ENCODE results near the gene DCAF7. TPM values are rescaled to one million over a fixed set of nuclear protein-coding genes. Genes with fewer than 3 reads are reported as not detected.

Gene DCAF7
- total RNA-seq, 6 donors from 2014 or later, result 26.0 to 86.3 (median 42.3) TPM

DNA sequence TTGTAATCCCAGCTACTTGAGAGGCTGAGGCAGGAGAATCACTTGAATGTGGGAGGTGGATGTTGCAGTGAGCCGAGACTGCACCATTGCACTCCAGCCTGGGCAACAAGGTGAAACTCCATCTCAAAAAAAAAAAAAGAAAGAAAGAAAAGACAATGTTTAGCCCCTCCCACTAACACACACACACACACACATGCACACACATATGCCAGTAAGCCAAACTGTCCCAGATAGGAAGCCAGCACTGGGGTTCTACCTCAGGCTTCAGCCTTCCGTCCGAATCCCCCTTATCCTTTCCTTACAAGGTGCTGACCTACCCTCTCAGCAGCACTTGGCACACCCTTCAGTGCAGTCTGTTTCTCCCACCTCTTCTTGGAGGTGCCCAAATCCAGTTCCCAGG lies 35.8 kb upstream of the DCAF7 start:
- ATAC-seq (ENCODE audit: low FRiP score in 2 of 2), result no peak

DNA sequence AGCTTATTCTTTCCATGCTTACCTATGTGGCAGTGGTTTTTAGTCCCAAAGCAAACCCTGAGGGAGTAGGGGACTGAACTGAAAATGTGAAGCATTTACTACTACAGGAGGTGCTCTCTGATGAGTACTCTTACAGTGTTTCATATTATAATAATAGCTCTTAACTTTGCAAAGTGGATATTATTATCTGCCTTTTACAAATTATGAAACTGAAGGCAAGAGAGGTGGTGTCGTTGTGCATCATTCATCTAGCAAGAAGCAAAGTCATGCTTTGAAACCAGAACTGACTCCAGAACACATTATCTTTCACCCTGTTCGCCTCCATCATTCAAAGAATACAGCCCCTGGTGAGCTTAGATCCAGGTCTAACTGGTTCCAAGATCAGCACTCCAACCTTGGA lies 35.3 kb upstream of the DCAF7 start:
- 80 to 81% methylated on average over 2 of the region's 2 CpGs for WGBS, 2 donors
- Histone ChIP-seq H3K9me3 (no peaks in the 10 kb centered on the region), H3K36me3 (no peaks in the 10 kb centered on the region), H3K4me3 (no peak overlapping the region), H3K4me1 (no peaks in the 10 kb centered on the region), H3K27ac (no peak overlapping the region), H3K27me3 (no peaks in the 10 kb centered on the region)
- no peak for TF ChIP-seq EP300 (IDR thresholded peaks at IDR 0.05)
- TF ChIP-seq POLR2AphosphoS5 (IDR thresholded peaks at IDR 0.05), result no peak
- TF ChIP-seq, protein P1, sequence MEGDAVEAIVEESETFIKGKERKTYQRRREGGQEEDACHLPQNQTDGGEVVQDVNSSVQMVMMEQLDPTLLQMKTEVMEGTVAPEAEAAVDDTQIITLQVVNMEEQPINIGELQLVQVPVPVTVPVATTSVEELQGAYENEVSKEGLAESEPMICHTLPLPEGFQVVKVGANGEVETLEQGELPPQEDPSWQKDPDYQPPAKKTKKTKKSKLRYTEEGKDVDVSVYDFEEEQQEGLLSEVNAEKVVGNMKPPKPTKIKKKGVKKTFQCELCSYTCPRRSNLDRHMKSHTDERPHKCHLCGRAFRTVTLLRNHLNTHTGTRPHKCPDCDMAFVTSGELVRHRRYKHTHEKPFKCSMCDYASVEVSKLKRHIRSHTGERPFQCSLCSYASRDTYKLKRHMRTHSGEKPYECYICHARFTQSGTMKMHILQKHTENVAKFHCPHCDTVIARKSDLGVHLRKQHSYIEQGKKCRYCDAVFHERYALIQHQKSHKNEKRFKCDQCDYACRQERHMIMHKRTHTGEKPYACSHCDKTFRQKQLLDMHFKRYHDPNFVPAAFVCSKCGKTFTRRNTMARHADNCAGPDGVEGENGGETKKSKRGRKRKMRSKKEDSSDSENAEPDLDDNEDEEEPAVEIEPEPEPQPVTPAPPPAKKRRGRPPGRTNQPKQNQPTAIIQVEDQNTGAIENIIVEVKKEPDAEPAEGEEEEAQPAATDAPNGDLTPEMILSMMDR (IDR thresholded peaks at IDR 0.05), result no peak
- DNase-seq (no peak), ATAC-seq (ENCODE audit: low FRiP score in 2 of 2) (no peak)

More for the DNA sequence above, 35.8 kb upstream of the DCAF7 start:
- H3K27ac ChIP-seq, result no peak overlapping the region
- no peaks in the 10 kb centered on the region for H3K4me1 ChIP-seq
- no peak for DNase-seq
- no peaks in the 10 kb centered on the region for H3K9me3 ChIP-seq
- H3K36me3 ChIP-seq, result no peaks in the 10 kb centered on the region
- TF ChIP-seq, protein P1 (IDR thresholded peaks at IDR 0.05), result no peak
- TF ChIP-seq POLR2A (IDR thresholded peaks at IDR 0.05), result no peak
- TF ChIP-seq EP300 (IDR thresholded peaks at IDR 0.05), result no peak
- TF ChIP-seq POLR2AphosphoS5 (IDR thresholded peaks at IDR 0.05), result no peak
- 77 to 90% methylated on average over 3 of the region's 3 CpGs for whole genome bisulfite sequencing, 2 donors
- H3K27me3 ChIP-seq, result no peaks in the 10 kb centered on the region
- no peak overlapping the region for H3K4me3 ChIP-seq

DNA sequence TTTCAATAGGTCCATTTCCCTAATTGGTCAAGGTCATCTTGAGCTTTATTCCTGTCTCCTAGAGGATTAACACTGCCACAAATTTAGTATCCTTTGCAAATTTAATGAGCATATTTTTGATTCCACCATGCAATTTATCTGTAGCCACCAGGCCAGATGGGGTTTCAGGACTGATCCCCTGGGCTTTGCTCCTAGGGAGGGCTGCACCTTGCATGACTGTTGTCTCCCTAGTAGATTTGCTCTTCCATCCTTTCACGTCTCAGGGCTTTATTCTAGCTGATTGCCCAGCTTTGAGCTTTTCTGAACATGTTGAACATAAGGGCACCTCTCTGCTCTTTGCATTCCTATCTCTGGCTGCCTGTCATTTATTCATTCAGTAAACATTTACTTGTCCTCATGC lies 34.9 kb upstream of the DCAF7 start:
- Histone ChIP-seq H3K27ac (no peak overlapping the region), H3K4me1 (no peaks in the 10 kb centered on the region), H3K27me3 (no peaks in the 10 kb centered on the region), H3K4me3 (no peak overlapping the region), H3K9me3 (no peaks in the 10 kb centered on the region), H3K36me3 (no peaks in the 10 kb centered on the region)
- no peak for TF ChIP-seq EP300 (IDR thresholded peaks at IDR 0.05)
- TF ChIP-seq POLR2A (IDR thresholded peaks at IDR 0.05), result no peak
- TF ChIP-seq POLR2AphosphoS5 (IDR thresholded peaks at IDR 0.05), result no peak
- TF ChIP-seq, protein P1 (IDR thresholded peaks at IDR 0.05), result no peak
- ATAC-seq (ENCODE audit: low FRiP score in 2 of 2), result no peak
- WGBS, 2 donors, result 46 to 59% methylated on average over 1 of the region's 1 CpG
- DNase-seq, result no peak

DNA sequence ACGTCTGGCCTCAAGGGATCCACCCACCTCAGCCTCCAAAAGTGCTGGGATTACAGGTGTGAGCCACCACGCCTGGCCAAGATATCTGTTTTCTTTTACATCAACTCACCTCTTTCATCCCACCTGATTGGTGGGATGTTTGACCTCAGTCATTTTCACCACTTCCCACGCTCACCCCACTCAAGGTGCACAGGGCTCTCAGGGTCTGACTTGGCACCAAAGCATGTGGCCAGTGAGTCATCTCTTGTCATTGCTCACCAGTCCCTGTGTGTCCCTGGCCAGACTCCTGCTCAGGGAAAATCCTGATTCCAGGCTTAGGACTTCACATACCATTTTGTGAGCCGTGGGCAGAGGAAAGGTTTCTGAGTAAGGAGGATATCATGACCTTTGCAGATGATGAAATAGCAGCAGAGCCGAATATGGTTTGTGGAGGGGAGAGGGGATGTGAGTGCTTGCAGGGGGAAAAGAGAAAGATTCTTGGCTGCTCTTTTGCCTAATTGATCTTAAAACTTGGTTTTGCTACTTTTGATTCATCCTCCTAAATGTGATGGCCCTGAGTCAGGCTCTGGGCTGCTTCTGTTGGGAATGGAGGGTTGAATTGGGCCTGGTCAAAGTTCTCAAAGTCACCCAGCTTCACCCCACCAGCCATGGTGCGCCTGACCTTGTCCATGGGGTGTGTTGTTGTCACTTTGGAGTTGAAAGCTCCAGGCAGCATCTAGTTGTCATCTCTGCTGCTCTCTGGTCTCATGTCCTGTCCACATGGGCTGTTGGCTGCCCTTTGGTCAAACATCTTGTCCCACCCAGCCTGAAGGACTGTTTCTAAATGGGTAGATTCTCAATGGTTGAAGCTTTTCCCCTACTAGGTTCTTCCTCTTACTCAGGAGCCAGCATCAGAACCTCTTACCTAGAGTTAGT lies 33.1 kb upstream of the DCAF7 start:
- Histone ChIP-seq H3K4me1 (no peaks in the 10 kb centered on the region), H3K9me3 (no peaks in the 10 kb centered on the region), H3K27ac (no peak overlapping the region), H3K4me3 (no peak overlapping the region), H3K36me3 (no peaks in the 10 kb centered on the region), H3K27me3 (no peaks in the 10 kb centered on the region)
- 79% methylated on average over 6 of the region's 6 CpGs for WGBS, 2 donors
- TF ChIP-seq EP300 (IDR thresholded peaks at IDR 0.05), result no peak
- no peak for TF ChIP-seq POLR2AphosphoS5 (IDR thresholded peaks at IDR 0.05)
- TF ChIP-seq, protein P1 (IDR thresholded peaks at IDR 0.05), result no peak
- no peak for TF ChIP-seq POLR2A (IDR thresholded peaks at IDR 0.05)
- ATAC-seq (ENCODE audit: low FRiP score in 2 of 2) (no peak), DNase-seq (no peak)
